ENCODE measurements around the gene FAM168A. TPM values are rescaled to one million over a fixed set of nuclear protein-coding genes. Genes with fewer than 3 reads are reported as not detected.

Gene FAM168A
- polyA plus RNA-seq, 10 donors: 23.6 to 30.4 (median 27.0) TPM

GRCh38 chr11:73350908-73351636, 246.8 kb downstream of the FAM168A start:
- peak; percentile 46 to 82 (median 70) for DNase-seq

Other genes with a start within 250 kb of the FAM168A start
- 1 to 10 TPM; 2.3 to 4.0 (median 3.2) TPM for gene RELT, start 221.7 kb downstream of the FAM168A start, polyA plus RNA-seq (ENCODE audit: insufficient read length in 10 of 10)
- 1 to 10 TPM in 9 of 10 donors, under 1 TPM in 1; 0.74 to 3.9 (median 1.2) TPM for gene PLEKHB1, start 48.5 kb upstream of the FAM168A start, polyA plus RNA-seq (ENCODE audit: insufficient read length in 10 of 10)
- 100 to 1,000 TPM in 4 of 10 donors, 10 to 100 TPM in 6; 90.4 to 120 (median 96.9) TPM for gene RAB6A, start 163.0 kb upstream of the FAM168A start, polyA plus RNA-seq (ENCODE audit: insufficient read length in 10 of 10)
- gene MRPL48, start 189.8 kb upstream of the FAM168A start, polyA plus RNA-seq (ENCODE audit: insufficient read length in 10 of 10): 10 to 100 TPM; 31.1 to 46.1 (median 41.4) TPM

All from muscle of back (tissue), 11 donors.